Muscle of back (tissue), 13 donors: Measurements from ENCODE around the gene ZNF841. TPM values are rescaled to one million over a fixed set of nuclear protein-coding genes. Genes with fewer than 3 reads are reported as not detected.
"Not testable (repeated sequence)": the region's sequence is repeated elsewhere in the genome, so short reads cannot be mapped to it uniquely, and the experiment has no call there.

Experiments used
- DNase-seq, 3 donors: peaks; one replicate each; pipeline versions ENCODE4 v3.0.0 to v3.0.0-alpha.2; 2013
- long read RNA-seq, 9 donors: transcript quantifications; one replicate each; lab custom pipeline, GENCODE V29; 2026
- polyA plus RNA-seq, 10 donors: library from polyadenylated mRNA; unstranded; fragments of 120-200 nt; gene quantifications; one replicate each; pipeline ENCODE4 v1.2.1, GENCODE V29; 2013; ENCODE audit not compliant: insufficient read length in 10 of 10

The ZNF841 gene
- polyA plus RNA-seq: 10 to 100 TPM in 5 of 10 donors, 1 to 10 TPM in 5; 8.2 to 18.9 (median 10.0) TPM
- long read RNA-seq, donor 1: 0 reads
- long read RNA-seq, donor 2: 0 reads
- long read RNA-seq, donor 3: 0 reads
- long read RNA-seq, donor 4, partial matches to known transcripts: 0 of 1 reads
- long read RNA-seq, donor 4, other reads (novel, unspliced or antisense): 0 of 1 reads
- long read RNA-seq, donor 5, partial matches to known transcripts: 0 of 2 reads
- long read RNA-seq, donor 5, other reads (novel, unspliced or antisense): 0 of 2 reads
- long read RNA-seq, donor 6: 0 reads
- long read RNA-seq, donor 7: 0 reads
- long read RNA-seq, donor 8: 0 reads
- long read RNA-seq, donor 9: 0 reads

GRCh38 chr19:52095172-52096014, at the start of gene ZNF841:
TSS of gene ZNF841 (minus strand) at chr19:52095765. CDS start at chr19:52084801, 10,964 bp downstream.
- peak; percentile 89 to 96 (median 94) for DNase-seq

GRCh38 chr19:52142001-52142595, 46.5 kb upstream of the ZNF841 start:
- DNase-seq: no peak

- no peak for DNase-seq
These were observed 45.6 kb upstream of the ZNF841 start for GRCh38 chr19:52141203-52141602.

GRCh38 chr19:52140032-52140710, 44.6 kb upstream of the ZNF841 start:
- no peak for DNase-seq

- peak; percentile 96 to 98 (median 96) for DNase-seq
These were observed 43.9 kb upstream of the ZNF841 start, which contains the start of gene ZNF616 for GRCh38 chr19:52139252-52140031. TSS of gene ZNF616 (minus strand) at chr19:52139938. CDS start at chr19:52130512, 9,426 bp downstream.

GRCh38 chr19:52138983-52139251, 43.4 kb upstream of the ZNF841 start:
- DNase-seq: no peak

- DNase-seq: peak in 2 of 3 donors; percentile 22 to 42
These were observed 42.9 kb upstream of the ZNF841 start for GRCh38 chr19:52138278-52138982.

- no peak for DNase-seq
These were observed 24.7 kb upstream of the ZNF841 start for GRCh38 chr19:52120286-52120685.

- DNase-seq: no peak
These were observed 20.0 kb upstream of the ZNF841 start for GRCh38 chr19:52115526-52116053.

GRCh38 chr19:52114691-52115090, 19.1 kb upstream of the ZNF841 start:
- DNase-seq: no peak

GRCh38 chr19:52112624-52113023, 17.1 kb upstream of the ZNF841 start:
- no peak for DNase-seq

- DNase-seq: no peak
These were observed 15.2 kb upstream of the ZNF841 start for GRCh38 chr19:52110780-52111179.

GRCh38 chr19:52102782-52103181, 7.2 kb upstream of the ZNF841 start:
- DNase-seq: no peak

- DNase-seq: no peak
These were observed 6.4 kb upstream of the ZNF841 start for GRCh38 chr19:52101866-52102562.

- no peak for DNase-seq
These were observed 4.1 kb upstream of the ZNF841 start for GRCh38 chr19:52099497-52100138.

- not testable (repeated sequence) for DNase-seq
These were observed 851 bp upstream of the ZNF841 start for GRCh38 chr19:52096416-52096815.

GRCh38 chr19:52094526-52095130, 937 bp downstream of the ZNF841 start:
- no peak for DNase-seq

- no peak for DNase-seq
These were observed 9.1 kb downstream of the ZNF841 start for GRCh38 chr19:52086481-52086880.

- no peak for DNase-seq
These were observed 25.1 kb downstream of the ZNF841 start for GRCh38 chr19:52070496-52070895.
